ENCODE data around the gene SHB. TPM values are rescaled to one million over a fixed set of nuclear protein-coding genes. Genes with fewer than 3 reads are reported as not detected.

Gene SHB
- total RNA-seq, 4 donors from 2014 or later = 9.7 to 17.5 (median 14.2) TPM

GRCh38 chr9:38089387-38090165, 20.5 kb upstream of the SHB start:
- Histone ChIP-seq H3K9me3 (no peaks in the 10 kb centered on the region), H3K27me3 (no peaks in the 10 kb centered on the region), H3K4me1 (peaks cover 0 to 9% (median 0%) of the 10 kb centered on the region in 3 donors), H3K36me3 (no peaks in the 10 kb centered on the region), H3K4me3 (no peak overlapping the region), H3K27ac (no peak overlapping the region)
- 100% methylated on average over 1 of the region's 2 CpGs; no CpG with 5 or more reads in 1 of the 2 donors for WGBS, 2 donors (ENCODE audit: low coverage in 1 of 2)
- no peak for TF ChIP-seq CTCF (IDR thresholded peaks at IDR 0.05)
- TF ChIP-seq POLR2A (IDR thresholded peaks at IDR 0.05) = no peak
- TF ChIP-seq EP300 (IDR thresholded peaks at IDR 0.05) = no peak
- TF ChIP-seq POLR2AphosphoS5 (IDR thresholded peaks at IDR 0.05) = no peak
- ATAC-seq = no peak

- Histone ChIP-seq H3K4me3 (no peak overlapping the region), H3K36me3 (no peaks in the 10 kb centered on the region), H3K27ac (no peak overlapping the region), H3K4me1 (peaks cover 0 to 9% (median 0%) of the 10 kb centered on the region in 3 donors), H3K9me3 (no peaks in the 10 kb centered on the region), H3K27me3 (no peaks in the 10 kb centered on the region)
- peak; percentile 82 for ATAC-seq
- WGBS, 2 donors (ENCODE audit: low coverage in 1 of 2) = 40 to 71% methylated on average over 2 to 5 of the region's 7 CpGs
- TF ChIP-seq POLR2AphosphoS5 (IDR thresholded peaks at IDR 0.05) (peak; percentile 51), POLR2A (IDR thresholded peaks at IDR 0.05) (no peak), EP300 (IDR thresholded peaks at IDR 0.05) (no peak), CTCF (IDR thresholded peaks at IDR 0.05) (peak; percentile 81 to 95 (median 93))
Measured at GRCh38 chr9:38088006-38088925, 19.2 kb upstream of the SHB start.

GRCh38 chr9:38086496-38086895, 17.5 kb upstream of the SHB start:
- H3K4me3 ChIP-seq = no peak overlapping the region
- H3K36me3 ChIP-seq = no peaks in the 10 kb centered on the region
- H3K4me1 ChIP-seq = peaks cover 0 to 9% (median 0%) of the 10 kb centered on the region in 3 donors
- no peak for TF ChIP-seq POLR2A (IDR thresholded peaks at IDR 0.05)
- TF ChIP-seq POLR2AphosphoS5 (IDR thresholded peaks at IDR 0.05) = no peak
- TF ChIP-seq EP300 (IDR thresholded peaks at IDR 0.05) = no peak
- no peak for TF ChIP-seq CTCF (IDR thresholded peaks at IDR 0.05)
- ATAC-seq = no peak
- no peak overlapping the region for H3K27ac ChIP-seq
- no peaks in the 10 kb centered on the region for H3K9me3 ChIP-seq
- H3K27me3 ChIP-seq = no peaks in the 10 kb centered on the region

- TF ChIP-seq POLR2A (IDR thresholded peaks at IDR 0.05) (no peak), CTCF (IDR thresholded peaks at IDR 0.05) (no peak), POLR2AphosphoS5 (IDR thresholded peaks at IDR 0.05) (no peak), EP300 (IDR thresholded peaks at IDR 0.05) (no peak)
- no peak for ATAC-seq
- peaks cover 0 to 9% (median 0%) of the 10 kb centered on the region in 3 donors for H3K4me1 ChIP-seq
Measured at GRCh38 chr9:38085308-38085707, 16.3 kb upstream of the SHB start.

More at GRCh38 chr9:38085308-38085707, 16.3 kb upstream of the SHB start:
- 81 to 86% methylated on average over 5 of the region's 5 CpGs for WGBS, 2 donors (ENCODE audit: low coverage in 1 of 2)
- H3K9me3 ChIP-seq = no peaks in the 10 kb centered on the region
- no peak overlapping the region for H3K4me3 ChIP-seq
- H3K36me3 ChIP-seq = no peaks in the 10 kb centered on the region
- no peak overlapping the region for H3K27ac ChIP-seq
- no peaks in the 10 kb centered on the region for H3K27me3 ChIP-seq
